Kidney epithelial cell (primary cell): ENCODE results near the gene MBP. TPM values are rescaled to one million over a fixed set of nuclear protein-coding genes. Genes with fewer than 3 reads are reported as not detected.

Experiments
- DNase-seq: peaks from one replicate; pipeline ENCODE4 v3.0.0-alpha.2; 2010; ENCODE audit warnings: low read depth
- H3K27me3 ChIP-seq: 2 replicates; pipeline ENCODE4 v1.6.0; 2011; ENCODE audit warnings: low read length; ENCODE audit not compliant: control insufficient read depth, insufficient read depth
- H3K36me3 ChIP-seq: 2 replicates; pipeline ENCODE4 v1.5.1; 2011; ENCODE audit warnings: low read length; ENCODE audit not compliant: control insufficient read depth, insufficient read depth
- H3K4me3 ChIP-seq: 2 replicates; pipeline ENCODE4 v1.5.1; 2011; ENCODE audit warnings: low read depth, mild to moderate bottlenecking, control low read depth, low read length
- total RNA-seq: library from RNA; depleted of rRNA; stranded (reverse); fragments of >200 nt; gene quantifications from 2 replicates; pipeline ENCODE4 v1.2.3, GENCODE V29; 2015
- TF ChIP-seq, protein P1 (sequence below): IDR thresholded peaks from 2 replicates; pipeline ENCODE4 v1.5.1; 2011; ENCODE audit warnings: mild to moderate bottlenecking, moderate library complexity, low read length, control low read depth, inconsistent platforms; ENCODE audit not compliant: insufficient read depth, poor library complexity, severe bottlenecking

The MBP gene
- total RNA-seq, 1 donor from 2014 or later, result 29.1 TPM

DNA sequence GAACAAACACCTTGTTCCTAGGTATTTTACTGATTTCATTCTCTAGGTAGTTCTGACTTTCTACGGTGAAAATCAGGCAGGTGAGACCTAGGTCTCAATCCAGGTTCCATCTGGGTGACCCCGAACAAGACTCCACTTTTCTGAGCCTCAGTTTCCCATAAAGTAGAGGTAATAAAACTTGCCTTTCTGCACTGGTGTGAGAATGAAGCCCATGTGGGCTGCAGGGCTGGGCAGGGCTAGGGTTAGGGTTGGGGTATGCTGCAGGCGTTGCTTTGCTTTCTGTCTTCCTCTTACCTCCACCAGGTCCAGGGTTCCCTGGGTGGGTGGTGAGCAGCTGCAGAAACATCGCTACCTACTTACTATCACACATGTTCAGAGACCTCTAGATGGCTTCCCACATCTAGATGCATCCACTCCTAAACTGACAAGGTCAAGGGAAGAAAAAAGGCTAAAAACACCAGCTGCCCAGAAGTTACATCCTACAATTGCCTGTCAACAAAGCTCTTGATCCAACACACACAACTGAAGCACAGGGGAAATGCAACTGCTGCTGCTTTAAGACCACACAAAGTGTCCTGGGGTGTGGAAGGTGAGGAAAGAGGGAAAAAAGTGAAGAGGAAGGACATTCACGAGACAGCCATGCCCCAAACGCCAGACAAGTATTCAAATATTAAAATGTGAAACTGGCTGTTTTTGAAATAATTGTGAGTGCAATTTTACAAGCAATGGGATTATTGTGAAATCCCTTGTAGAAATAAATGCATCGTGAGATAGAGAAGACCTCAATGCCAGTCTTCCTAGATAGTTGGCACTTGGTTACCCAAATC, 23.5 kb downstream of the MBP start:
- no peak overlapping the region for H3K4me3 ChIP-seq
- TF ChIP-seq, protein P1, sequence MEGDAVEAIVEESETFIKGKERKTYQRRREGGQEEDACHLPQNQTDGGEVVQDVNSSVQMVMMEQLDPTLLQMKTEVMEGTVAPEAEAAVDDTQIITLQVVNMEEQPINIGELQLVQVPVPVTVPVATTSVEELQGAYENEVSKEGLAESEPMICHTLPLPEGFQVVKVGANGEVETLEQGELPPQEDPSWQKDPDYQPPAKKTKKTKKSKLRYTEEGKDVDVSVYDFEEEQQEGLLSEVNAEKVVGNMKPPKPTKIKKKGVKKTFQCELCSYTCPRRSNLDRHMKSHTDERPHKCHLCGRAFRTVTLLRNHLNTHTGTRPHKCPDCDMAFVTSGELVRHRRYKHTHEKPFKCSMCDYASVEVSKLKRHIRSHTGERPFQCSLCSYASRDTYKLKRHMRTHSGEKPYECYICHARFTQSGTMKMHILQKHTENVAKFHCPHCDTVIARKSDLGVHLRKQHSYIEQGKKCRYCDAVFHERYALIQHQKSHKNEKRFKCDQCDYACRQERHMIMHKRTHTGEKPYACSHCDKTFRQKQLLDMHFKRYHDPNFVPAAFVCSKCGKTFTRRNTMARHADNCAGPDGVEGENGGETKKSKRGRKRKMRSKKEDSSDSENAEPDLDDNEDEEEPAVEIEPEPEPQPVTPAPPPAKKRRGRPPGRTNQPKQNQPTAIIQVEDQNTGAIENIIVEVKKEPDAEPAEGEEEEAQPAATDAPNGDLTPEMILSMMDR, result no peak
- no peak for DNase-seq
- peaks cover 4% of the 10 kb centered on the region for H3K36me3 ChIP-seq
- no peaks in the 10 kb centered on the region for H3K27me3 ChIP-seq

DNA sequence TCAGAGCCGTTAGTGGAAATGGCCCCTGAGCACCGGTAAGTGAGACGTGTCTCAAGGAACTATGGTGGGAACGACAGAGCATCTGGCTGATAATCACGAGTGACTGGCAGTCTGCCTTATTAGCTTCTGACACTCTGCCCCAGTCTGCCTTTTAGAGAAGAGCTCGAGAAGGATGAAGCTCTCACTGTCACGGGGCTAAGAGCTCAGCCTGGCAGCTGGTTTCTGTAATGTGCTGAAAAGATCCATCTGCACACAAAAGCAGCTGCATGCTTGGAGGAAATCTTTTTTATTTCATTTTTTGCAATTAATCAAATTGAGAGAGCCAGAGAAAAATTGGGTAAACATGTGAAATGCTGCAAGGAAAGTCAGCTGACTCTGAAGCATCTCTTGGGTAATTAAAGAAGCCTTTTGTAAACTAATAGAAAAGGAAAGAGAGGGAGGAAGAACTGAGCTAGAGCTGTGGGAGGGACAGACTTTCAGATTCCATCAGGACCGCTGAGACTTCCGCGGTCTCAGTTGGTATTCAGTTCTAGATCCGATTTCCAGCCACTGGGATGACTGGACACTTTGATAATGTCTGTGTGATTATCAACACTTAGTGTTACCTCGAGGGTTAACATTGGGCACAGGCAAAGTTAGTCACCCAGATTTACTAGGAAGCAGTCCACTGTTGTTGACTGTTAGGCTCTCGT, 24.4 kb downstream of the MBP start:
- Histone ChIP-seq H3K4me3 (no peak overlapping the region), H3K36me3 (peaks cover under 1% of the 10 kb centered on the region), H3K27me3 (no peaks in the 10 kb centered on the region)
- DNase-seq, result peak; percentile 63
- TF ChIP-seq, protein P1, result no peak

DNA sequence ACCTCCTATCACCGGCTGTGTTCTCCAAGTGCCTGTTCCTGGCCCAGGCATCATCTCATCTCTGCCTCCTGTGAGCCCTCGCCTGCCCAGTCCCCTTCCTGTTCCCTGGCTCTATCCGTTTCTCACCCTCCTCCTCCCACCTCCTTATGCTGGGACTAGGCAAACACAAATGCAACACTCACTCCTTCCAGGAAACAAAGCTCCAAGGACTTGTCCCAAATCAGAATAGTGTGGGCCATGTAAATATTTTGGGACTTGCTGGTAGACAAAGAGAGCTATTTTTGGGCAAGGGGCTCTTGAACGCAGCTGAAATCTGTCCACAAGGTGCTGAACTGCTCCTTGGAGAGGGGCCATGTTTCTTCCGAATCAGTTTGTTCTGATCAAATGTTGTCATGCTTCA, 25.3 kb downstream of the MBP start:
- TF ChIP-seq, protein P1, result no peak

DNA sequence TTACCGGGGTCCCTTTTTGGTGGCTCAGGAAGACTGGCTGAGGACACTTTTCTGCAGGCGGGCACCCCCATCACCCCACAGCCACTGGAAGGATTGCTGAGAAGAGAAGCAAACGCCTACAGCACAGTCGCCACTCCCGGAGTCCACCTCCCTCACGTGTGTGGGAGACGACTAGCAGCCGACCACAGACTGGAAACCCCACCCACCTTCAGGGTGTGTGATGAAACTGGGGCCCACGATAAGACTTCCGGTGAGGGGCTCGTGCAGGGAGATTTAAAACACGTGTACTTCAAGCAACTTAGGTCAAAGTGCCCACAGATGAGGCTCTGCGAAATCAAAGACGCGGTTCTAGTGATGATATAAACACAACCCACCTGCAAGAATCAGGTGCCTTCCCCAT, 26.3 kb downstream of the MBP start:
- TF ChIP-seq, protein P1, result no peak
- H3K27me3 ChIP-seq, result no peaks in the 10 kb centered on the region
- H3K4me3 ChIP-seq, result no peak overlapping the region
- no peak for DNase-seq
- no peaks in the 10 kb centered on the region for H3K36me3 ChIP-seq

More for the DNA sequence above, 25.3 kb downstream of the MBP start:
- no peak for DNase-seq
- Histone ChIP-seq H3K4me3 (no peak overlapping the region), H3K36me3 (no peaks in the 10 kb centered on the region), H3K27me3 (no peaks in the 10 kb centered on the region)

DNA sequence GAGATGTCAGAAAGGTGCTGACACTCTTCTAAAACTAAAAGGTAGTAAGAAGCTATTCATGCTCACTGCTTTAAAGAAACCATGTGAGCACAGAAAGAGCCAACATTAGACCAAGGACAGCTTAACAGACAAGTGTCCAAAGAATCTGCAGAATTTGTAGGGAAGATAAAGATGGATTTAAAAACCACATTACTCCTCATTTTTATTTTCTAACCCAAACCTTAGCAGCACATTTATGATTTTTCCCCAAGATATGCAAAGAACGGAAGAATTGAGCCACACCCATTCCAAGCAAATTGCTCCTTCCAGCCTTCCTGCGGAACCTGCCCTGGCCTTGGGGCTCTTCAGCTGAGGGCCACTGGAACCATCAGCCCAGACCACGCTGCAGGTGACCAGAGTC, 26.9 kb downstream of the MBP start:
- Histone ChIP-seq H3K36me3 (no peaks in the 10 kb centered on the region), H3K27me3 (no peaks in the 10 kb centered on the region), H3K4me3 (no peak overlapping the region)
- TF ChIP-seq, protein P1, result no peak
- no peak for DNase-seq
